ENCODE results near the gene DCLK2. TPM values are rescaled to one million over a fixed set of nuclear protein-coding genes. Genes with fewer than 3 reads are reported as not detected.

Gene DCLK2
- total RNA-seq, 1 experiment from 2014 or later = 2.9 TPM

DNA sequence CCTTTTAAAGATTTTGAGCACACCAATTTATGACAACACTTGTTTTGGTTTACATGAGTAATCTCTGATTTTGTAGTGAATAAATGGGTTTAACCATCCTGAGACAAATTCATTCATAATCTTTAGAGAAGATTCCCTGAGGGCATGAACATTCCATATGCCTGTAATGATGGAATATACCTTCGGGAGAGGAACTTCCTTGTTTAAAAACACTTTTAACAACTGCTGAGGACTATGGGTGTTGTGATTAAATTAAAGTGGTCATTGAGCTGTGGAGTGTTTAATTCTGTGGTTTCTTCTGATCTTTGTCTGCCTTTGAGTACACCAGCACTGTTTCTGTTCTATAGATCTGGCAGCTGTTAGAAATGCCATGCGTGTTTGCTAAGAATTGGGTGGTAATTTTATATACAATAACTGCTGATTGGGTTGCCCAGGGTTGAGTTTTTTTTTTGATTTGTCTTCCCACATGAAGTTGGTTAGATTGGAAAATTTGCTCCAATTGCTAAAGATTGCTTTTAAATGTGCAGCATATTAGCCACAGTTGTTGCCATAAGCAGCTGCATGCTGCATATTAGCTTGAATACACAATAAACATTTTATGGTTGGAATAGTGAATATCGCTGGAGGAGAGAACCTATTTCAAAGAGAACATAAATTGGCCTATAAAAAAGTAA, 86.8 kb downstream of the DCLK2 start:
- Mint-ChIP-seq H3K27me3 (ENCODE audit: insufficient read depth, unreplicated experiment) (no peaks in the 10 kb centered on the region), H3K4me1 (ENCODE audit: low read depth, unreplicated experiment) (no peaks in the 10 kb centered on the region), H3K27ac (ENCODE audit: unreplicated experiment) (no peak overlapping the region), H3K36me3 (ENCODE audit: insufficient read depth, unreplicated experiment) (no peaks in the 10 kb centered on the region), H3K9me3 (ENCODE audit: unreplicated experiment) (no peaks in the 10 kb centered on the region), H3K4me3 (ENCODE audit: unreplicated experiment) (no peak overlapping the region)
- H3K36me3 ChIP-seq (ENCODE audit: control insufficient read depth, insufficient read depth, low read length) = no peaks in the 10 kb centered on the region
- intact Hi-C loops (cut with micrococcal nuclease; ENCODE audit: unreplicated experiment) = no loop called here
- H3K9me3 ChIP-seq = no peaks in the 10 kb centered on the region
- POLR2A ChIA-PET = no interaction called here
- TF ChIP-seq, protein P1, sequence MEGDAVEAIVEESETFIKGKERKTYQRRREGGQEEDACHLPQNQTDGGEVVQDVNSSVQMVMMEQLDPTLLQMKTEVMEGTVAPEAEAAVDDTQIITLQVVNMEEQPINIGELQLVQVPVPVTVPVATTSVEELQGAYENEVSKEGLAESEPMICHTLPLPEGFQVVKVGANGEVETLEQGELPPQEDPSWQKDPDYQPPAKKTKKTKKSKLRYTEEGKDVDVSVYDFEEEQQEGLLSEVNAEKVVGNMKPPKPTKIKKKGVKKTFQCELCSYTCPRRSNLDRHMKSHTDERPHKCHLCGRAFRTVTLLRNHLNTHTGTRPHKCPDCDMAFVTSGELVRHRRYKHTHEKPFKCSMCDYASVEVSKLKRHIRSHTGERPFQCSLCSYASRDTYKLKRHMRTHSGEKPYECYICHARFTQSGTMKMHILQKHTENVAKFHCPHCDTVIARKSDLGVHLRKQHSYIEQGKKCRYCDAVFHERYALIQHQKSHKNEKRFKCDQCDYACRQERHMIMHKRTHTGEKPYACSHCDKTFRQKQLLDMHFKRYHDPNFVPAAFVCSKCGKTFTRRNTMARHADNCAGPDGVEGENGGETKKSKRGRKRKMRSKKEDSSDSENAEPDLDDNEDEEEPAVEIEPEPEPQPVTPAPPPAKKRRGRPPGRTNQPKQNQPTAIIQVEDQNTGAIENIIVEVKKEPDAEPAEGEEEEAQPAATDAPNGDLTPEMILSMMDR (IDR thresholded peaks at IDR 0.05; ENCODE audit: insufficient read depth in 1 of 2, low read depth in 1 of 2, low read length in 1 of 2, severe bottlenecking in 1 of 2, unreplicated experiment in 1 of 2) = no peak
- DNase-seq = no peak
- CTCF ChIA-PET = no interaction called here
- H3K27me3 ChIP-seq (replicated peaks; ENCODE audit: control insufficient read depth, insufficient read depth, low read length) = no peaks in the 10 kb centered on the region
- BruUV-seq (replicated peaks) = no TSS peak
- H3K4me3 ChIP-seq (ENCODE audit: low read depth, low read length) = no peak overlapping the region
- H3K4me1 ChIP-seq = no peaks in the 10 kb centered on the region

DNA sequence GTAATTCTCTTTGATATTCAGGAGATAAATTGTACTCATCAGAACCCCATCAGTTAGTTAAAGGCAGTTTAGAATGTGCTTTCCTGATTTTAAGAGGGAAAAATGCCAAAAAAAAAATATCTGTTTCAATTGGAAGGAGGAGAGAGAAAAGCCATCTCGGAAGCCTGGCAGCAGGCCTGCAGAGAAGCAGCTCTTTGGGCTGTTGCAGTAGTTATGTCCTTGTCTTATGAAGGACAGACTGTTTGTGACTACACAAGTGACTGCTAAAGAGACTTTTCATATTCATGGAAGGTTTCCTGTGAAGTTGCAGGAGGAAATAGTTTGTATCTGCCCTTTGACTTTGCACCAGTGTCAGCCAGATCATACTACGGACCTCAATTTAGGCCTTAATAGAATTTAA, 88.8 kb downstream of the DCLK2 start:
- H3K36me3 ChIP-seq (ENCODE audit: control insufficient read depth, insufficient read depth, low read length) = no peaks in the 10 kb centered on the region
- Mint-ChIP-seq H3K4me1 (ENCODE audit: low read depth, unreplicated experiment) (no peaks in the 10 kb centered on the region), H3K36me3 (ENCODE audit: insufficient read depth, unreplicated experiment) (no peaks in the 10 kb centered on the region), H3K27ac (ENCODE audit: unreplicated experiment) (no peak overlapping the region), H3K4me3 (ENCODE audit: unreplicated experiment) (no peak overlapping the region), H3K27me3 (ENCODE audit: insufficient read depth, unreplicated experiment) (no peaks in the 10 kb centered on the region), H3K9me3 (ENCODE audit: unreplicated experiment) (no peaks in the 10 kb centered on the region)
- TF ChIP-seq, protein P1 (IDR thresholded peaks at IDR 0.05; ENCODE audit: insufficient read depth in 1 of 2, low read depth in 1 of 2, low read length in 1 of 2, severe bottlenecking in 1 of 2, unreplicated experiment in 1 of 2) = no peak
- H3K4me3 ChIP-seq (ENCODE audit: low read depth, low read length) = no peak overlapping the region
- no peaks in the 10 kb centered on the region for H3K4me1 ChIP-seq
- H3K27me3 ChIP-seq (replicated peaks; ENCODE audit: control insufficient read depth, insufficient read depth, low read length) = no peaks in the 10 kb centered on the region
- ChIA-PET POLR2A (no interaction called here), CTCF (no interaction called here)
- no TSS peak for BruUV-seq (replicated peaks)
- intact Hi-C loops (cut with micrococcal nuclease; ENCODE audit: unreplicated experiment) = no loop called here
- no peaks in the 10 kb centered on the region for H3K9me3 ChIP-seq
- no peak for DNase-seq

DNA sequence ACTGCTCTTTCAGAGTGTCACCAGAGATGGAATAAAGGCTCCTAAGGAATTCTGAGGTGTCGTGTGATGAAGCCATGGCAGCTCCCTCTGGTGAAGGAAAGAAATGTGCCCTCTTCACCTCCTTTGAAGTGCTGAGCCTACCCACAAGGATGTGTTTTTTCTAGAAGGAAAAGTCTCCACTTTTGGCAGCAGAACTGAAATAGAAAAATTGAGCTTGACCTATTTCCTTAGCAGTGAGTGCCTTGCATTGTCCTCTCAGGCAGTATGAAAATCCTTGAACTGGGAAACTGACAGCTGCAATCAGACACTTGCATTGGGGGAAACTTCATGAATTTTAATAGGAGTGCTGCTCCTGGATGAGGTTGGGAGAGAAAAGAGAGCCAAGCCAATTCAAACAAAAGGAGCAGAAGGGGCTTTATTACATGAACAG, 95.2 kb downstream of the DCLK2 start:
- TF ChIP-seq, protein P1 (IDR thresholded peaks at IDR 0.05; ENCODE audit: insufficient read depth in 1 of 2, low read depth in 1 of 2, low read length in 1 of 2, severe bottlenecking in 1 of 2, unreplicated experiment in 1 of 2) = no peak
- Mint-ChIP-seq H3K4me3 (ENCODE audit: unreplicated experiment) (no peak overlapping the region), H3K27me3 (ENCODE audit: insufficient read depth, unreplicated experiment) (peaks cover 5% of the 10 kb centered on the region), H3K36me3 (ENCODE audit: insufficient read depth, unreplicated experiment) (no peaks in the 10 kb centered on the region), H3K4me1 (ENCODE audit: low read depth, unreplicated experiment) (no peaks in the 10 kb centered on the region), H3K27ac (ENCODE audit: unreplicated experiment) (no peak overlapping the region), H3K9me3 (ENCODE audit: unreplicated experiment) (no peaks in the 10 kb centered on the region)
- intact Hi-C loops (cut with micrococcal nuclease; ENCODE audit: unreplicated experiment) = no loop called here
- CTCF ChIA-PET = no interaction called here
- no peaks in the 10 kb centered on the region for H3K36me3 ChIP-seq (ENCODE audit: control insufficient read depth, insufficient read depth, low read length)
- no peaks in the 10 kb centered on the region for H3K4me1 ChIP-seq
- no peak overlapping the region for H3K4me3 ChIP-seq (ENCODE audit: low read depth, low read length)
- DNase-seq = no peak
- BruUV-seq (replicated peaks) = no TSS peak
- H3K9me3 ChIP-seq = no peaks in the 10 kb centered on the region
- H3K27me3 ChIP-seq (replicated peaks; ENCODE audit: control insufficient read depth, insufficient read depth, low read length) = no peaks in the 10 kb centered on the region
- POLR2A ChIA-PET = no interaction called here
